Sciatic nerve (tissue), 2 donors: ENCODE data around the gene DRD3. TPM values are rescaled to one million over a fixed set of nuclear protein-coding genes. Genes with fewer than 3 reads are reported as not detected.

Source experiments
- ATAC-seq: fragments of 200-7000 bp; cut with Tn5 transposase; one replicate; pipeline ENCODE4 v1.9.1; 2020; ENCODE audit warnings: mild to moderate bottlenecking, moderate library complexity
- DNase-seq: peaks from one replicate; pipeline ENCODE4 v3.0.0-alpha.2; 2020; ENCODE audit warnings: low spot score
- intact Hi-C: fragments of 100-400 bp; cut with DNase I; formaldehyde crosslinking; loops from one replicate; pipeline ENCODE4 v1.14.2; 2022
- total RNA-seq: library from RNA; stranded (reverse); fragmentation: NEBNext Ultra II Directional; extraction: Animal tissue kit (Norgen Biotek cat#: 25700); gene quantifications from one replicate; pipeline ENCODE4 v1.2.1, GENCODE V29; 2021
- donor health status: DM: no; HTN: no; CAD: no.
- donor health status: DM: no; HTN: no; CAD: no.

DRD3 gene
- total RNA-seq, 1 donor from 2014 or later, result not detected

DNA sequence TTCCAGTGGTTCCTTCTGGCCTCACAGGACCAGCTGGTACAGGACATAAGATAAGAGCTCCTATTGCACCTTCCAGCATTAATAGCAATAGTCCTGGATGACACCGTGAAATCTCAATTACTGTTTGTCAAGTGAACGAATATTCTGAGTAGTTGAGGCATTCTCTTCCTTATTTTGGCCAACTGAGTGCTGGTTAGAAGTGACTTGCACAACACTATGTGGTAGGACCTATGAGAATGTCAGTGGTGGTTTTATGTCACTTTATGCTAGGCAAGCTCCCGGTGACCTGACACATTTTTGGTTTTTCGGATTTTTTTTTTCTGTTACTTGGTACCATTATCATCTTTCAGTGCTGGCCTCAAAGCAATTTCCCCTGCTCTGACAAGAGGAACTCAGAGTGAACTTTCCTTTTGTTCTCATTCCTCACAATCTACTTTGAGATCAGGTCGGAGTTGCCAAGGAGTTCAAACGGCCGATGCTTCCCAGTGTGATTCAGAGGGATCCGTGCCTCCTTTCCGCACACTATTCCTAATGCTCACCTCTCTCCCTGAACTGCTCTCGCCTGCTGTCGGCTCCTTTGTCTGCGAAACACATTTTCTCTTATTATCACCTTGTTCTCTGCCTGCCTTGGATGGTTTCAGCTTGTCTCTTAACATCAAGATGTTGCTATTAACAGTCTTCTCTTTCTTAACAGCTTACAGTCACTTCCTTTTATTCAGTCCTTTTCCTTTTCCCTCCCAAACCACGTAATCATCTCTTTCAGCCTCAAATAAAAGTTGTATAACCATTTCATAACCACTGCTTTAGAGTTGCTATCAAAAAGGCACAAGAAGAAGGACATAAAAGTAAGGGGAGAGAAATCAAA, 86.5 kb downstream of the DRD3 start:
- intact Hi-C loops, result no loop called here
- DNase-seq, result no peak
- peak; percentile 39 for ATAC-seq

DNA sequence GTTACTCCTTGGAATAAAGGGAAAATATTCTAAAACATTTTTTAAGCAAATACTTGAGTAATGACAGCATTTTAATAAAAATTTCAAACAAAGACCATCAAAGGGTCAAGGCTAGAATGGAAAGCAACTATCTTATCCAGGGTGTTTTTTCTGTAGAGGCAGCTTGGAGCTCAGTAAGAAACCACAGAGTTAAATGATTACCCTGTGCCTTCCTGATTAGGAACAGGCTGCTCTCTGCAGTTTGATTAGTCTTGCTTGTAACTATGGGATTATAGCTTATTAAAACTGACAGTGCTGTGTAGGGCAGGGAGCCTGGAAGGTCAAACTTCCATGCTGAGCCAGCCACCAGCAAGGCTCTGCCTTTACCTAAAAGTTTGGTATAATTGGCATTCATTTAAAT, 89.2 kb downstream of the DRD3 start:
- no peak for ATAC-seq
- no peak for DNase-seq
- intact Hi-C loops, result no loop called here

DNA sequence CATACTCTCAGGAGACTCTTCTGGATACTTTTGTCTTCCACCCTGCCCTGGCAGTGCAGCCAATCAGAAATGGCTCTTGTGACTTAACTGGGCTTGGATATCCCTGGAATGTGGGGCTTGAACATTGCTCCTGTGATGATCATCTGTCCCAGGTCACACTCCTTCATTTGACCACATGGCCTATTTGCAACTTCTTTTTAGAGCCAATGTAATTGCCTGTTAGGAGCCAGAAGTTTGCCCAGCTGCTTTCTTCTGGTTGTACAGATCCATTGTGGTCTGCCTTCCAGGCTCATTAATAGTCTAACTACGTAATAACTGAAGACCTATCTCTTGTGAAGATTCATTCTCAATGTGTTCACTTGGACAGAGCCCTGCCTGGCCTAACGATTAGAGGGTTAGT, 92.5 kb downstream of the DRD3 start:
- no peak for DNase-seq
- no peak for ATAC-seq
- intact Hi-C loops, result no loop called here

DNA sequence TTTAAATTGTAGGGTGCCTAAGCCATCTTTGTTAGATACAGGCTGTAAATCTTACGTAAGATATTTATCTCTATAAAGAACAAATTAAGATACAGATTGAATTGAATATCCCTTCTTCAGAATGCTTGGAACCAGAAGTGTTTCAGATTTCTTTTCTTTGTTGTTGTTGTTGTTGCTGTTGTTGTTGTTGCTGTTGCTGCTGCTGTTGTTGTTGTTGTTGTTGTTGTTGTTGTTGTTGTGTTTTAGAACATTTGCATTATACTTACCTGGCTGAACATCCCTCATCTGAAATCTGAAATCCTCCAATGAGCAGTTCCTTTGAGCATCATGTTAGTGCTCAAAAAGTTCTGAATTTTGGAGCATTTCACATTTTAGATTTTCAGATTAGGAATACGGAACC, 95.7 kb downstream of the DRD3 start:
- intact Hi-C loops, result no loop called here
- ATAC-seq, result no peak
- no peak for DNase-seq

DNA sequence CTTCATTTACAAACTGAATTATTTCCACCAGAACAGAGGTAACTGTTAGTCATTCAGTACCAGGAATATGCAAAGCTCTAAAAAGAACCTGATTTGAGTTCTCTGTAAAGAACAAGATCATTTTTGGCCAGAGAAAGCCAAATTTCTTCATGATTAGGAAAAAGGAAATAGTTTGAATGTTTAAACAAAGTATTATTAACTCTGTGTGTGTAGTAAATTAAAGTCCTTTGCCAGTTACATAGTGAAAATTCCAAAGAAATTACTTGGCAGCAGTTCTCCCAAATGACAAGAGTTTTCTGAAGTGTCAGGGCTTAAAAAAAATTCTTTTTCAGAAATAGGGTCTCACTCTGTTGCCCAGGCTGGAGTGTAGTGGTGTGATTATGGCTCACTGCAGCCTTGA, 97.8 kb downstream of the DRD3 start:
- no peak for ATAC-seq
- intact Hi-C loops, result no loop called here

DNA sequence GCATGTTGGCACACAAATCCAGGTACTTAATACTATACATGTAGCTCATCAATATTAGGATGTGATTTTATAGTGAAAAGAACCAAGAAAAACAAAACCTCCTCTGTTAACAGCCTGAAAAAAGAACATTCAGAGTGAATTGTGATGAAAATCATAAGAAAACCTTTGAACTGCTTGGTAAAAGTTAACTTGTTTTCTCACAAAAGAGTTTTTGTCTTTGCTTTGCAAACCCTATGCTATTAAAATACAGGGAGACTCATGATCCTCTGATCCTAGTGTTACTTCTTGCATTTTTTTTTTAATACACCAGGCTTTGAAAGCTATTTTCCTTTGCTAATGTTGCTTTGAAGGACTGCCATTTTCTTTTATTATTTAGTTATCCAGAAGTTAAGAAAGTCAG, 98.7 kb downstream of the DRD3 start:
- intact Hi-C loops, result no loop called here
- ATAC-seq (no peak), DNase-seq (no peak)

More for the DNA sequence above, 97.8 kb downstream of the DRD3 start:
- DNase-seq, result no peak

DNA sequence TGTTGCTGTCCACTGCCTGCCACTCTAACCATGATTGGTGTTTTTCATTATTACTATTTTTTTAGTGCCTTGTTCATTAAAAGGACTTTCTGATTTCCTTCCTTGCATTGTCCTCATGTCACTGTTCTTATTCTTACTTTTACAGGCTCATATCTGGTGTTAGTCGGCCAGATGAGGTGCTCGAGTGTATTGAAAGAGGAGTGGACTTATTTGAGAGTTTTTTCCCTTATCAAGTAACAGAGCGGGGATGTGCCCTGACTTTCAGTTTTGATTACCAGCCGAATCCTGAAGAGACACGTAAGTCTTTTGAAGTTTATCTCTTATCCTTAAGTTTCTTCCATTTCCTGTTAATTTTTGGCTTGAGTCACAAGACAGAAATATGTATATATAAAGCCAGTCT, 99.1 kb downstream of the DRD3 start:
- no peak for ATAC-seq
- intact Hi-C loops, result no loop called here
- no peak for DNase-seq

DNA sequence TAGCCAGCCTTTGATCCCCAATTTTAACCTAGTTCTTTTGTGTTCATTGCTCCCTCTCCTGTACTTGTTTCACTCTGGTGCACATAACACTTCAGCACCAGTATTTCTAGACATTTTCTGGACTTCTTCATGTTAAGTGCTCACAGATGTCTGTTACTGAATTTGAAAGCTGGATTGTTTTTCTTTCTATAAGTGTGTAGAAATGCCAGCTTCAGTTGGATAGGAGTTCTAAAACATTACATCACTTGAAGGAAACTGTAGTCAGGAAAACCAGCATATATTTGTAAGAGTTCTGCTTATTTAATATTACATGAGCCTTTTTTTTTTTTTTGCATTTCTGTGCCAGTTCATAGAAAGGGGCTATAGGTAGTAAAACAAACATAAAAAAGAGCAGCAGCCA, 100.7 kb downstream of the DRD3 start:
- ATAC-seq, result no peak
- no peak for DNase-seq
- intact Hi-C loops, result no loop called here

Other genes starting within 250 kb of the DRD3 start
- gene ZDHHC23, start 231.0 kb downstream of the DRD3 start, total RNA-seq, result 9.6 TPM
- 13.9 TPM for gene CCDC191, start 122.5 kb downstream of the DRD3 start, total RNA-seq
- 21.4 TPM for gene QTRT2, start 122.3 kb downstream of the DRD3 start, total RNA-seq
- gene ZNF80, start 58.5 kb upstream of the DRD3 start, total RNA-seq, result not detected
- 1.1 TPM for gene TIGIT, start 115.0 kb upstream of the DRD3 start, total RNA-seq